Activated CD4-positive, alpha-beta memory T cell treated with anti-CD3 and anti-CD28 coated beads for 36 hours (primary cell): Measurements from ENCODE around the gene GPN3. TPM values are rescaled to one million over a fixed set of nuclear protein-coding genes. Genes with fewer than 3 reads are reported as not detected.
"Not testable (repeated sequence)": the region's sequence is repeated elsewhere in the genome, so short reads cannot be mapped to it uniquely, and the experiment has no call there.

Source experiments
- CTCF ChIA-PET: fragments of 350-600 bp; sonication (Branson Sonifier 250); formaldehyde crosslinking; loops from one replicate; lab custom pipeline; 2021; ENCODE audit warnings: antibody characterized with exemption, inconsistent platforms; lab: Charles Lee
- POLR2A ChIA-PET: fragments of 350-600 bp; sonication (Branson Sonifier 250); formaldehyde crosslinking; loops from one replicate; lab custom pipeline; 2021; ENCODE audit warnings: antibody characterized with exemption; lab: Charles Lee
- DNase-seq: peaks from one replicate; pipeline ENCODE4 v3.0.0-alpha.2; 2020
- H3K27ac Mint-ChIP-seq: one replicate; pipeline ENCODE4 v1.8.0; 2021; ENCODE audit warnings: mixed read lengths
- H3K27me3 Mint-ChIP-seq: one replicate; pipeline ENCODE4 v1.8.0; 2021; ENCODE audit warnings: mixed read lengths
- H3K36me3 Mint-ChIP-seq: one replicate; pipeline ENCODE4 v1.8.0; 2021; ENCODE audit warnings: mixed read lengths
- H3K4me1 Mint-ChIP-seq: one replicate; pipeline ENCODE4 v1.8.0; 2021; ENCODE audit warnings: low read depth, mixed read lengths
- H3K4me3 Mint-ChIP-seq: one replicate; pipeline ENCODE4 v1.8.0; 2021; ENCODE audit warnings: mild to moderate bottlenecking, mixed read lengths
- H3K9me3 Mint-ChIP-seq: one replicate; pipeline ENCODE4 v1.8.0; 2021; ENCODE audit warnings: mixed read lengths
- intact Hi-C: fragments of 100-400 bp; cut with micrococcal nuclease; formaldehyde crosslinking; loops from one replicate; pipeline ENCODE4 v1.15.1; 2023
- total RNA-seq, 2 experiments: library from RNA; stranded (reverse); gene quantifications; one replicate each; pipeline ENCODE4 v1.2.3, GENCODE V29; 2021

The GPN3 gene
- total RNA-seq, 2 experiments from 2014 or later: 62.4 to 68.4 TPM

GRCh38 chr12:110498984-110499706 lies 31.1 kb upstream of the GPN3 start:
- Mint-ChIP-seq H3K36me3 (peaks cover 29% of the 10 kb centered on the region), H3K4me1 (peaks cover 30% of the 10 kb centered on the region), H3K27ac (peak overlapping the region; percentile 58), H3K9me3 (no peaks in the 10 kb centered on the region), H3K4me3 (peak overlapping the region; percentile 17), H3K27me3 (no peaks in the 10 kb centered on the region)
- CTCF ChIA-PET: interaction anchor here (0.6 to 5.3 kb wide), 5 partner anchors 30 to 152 kb away, joined by 3 to 40 read pairs (median 6); partner anchors contain the start of genes FAM216A and GPN3
- DNase-seq: no peak
- POLR2A ChIA-PET: no interaction called here
- intact Hi-C loops: no loop called here

- Mint-ChIP-seq H3K36me3 (peaks cover 3% of the 10 kb centered on the region), H3K4me3 (no peak overlapping the region), H3K27me3 (no peaks in the 10 kb centered on the region), H3K9me3 (no peaks in the 10 kb centered on the region), H3K27ac (no peak overlapping the region), H3K4me1 (peaks cover 4% of the 10 kb centered on the region)
- no peak for DNase-seq
- intact Hi-C loops: no loop called here
- ChIA-PET POLR2A (interaction anchor here (0.6 to 0.7 kb wide), 2 partner anchors 18 to 26 kb away, joined by 4 to 5 read pairs; no protein-coding TSS in a partner anchor), CTCF (interaction anchor here (0.9 to 1.4 kb wide), 2 partner anchors 9 to 125 kb away, joined by 3 to 4 read pairs; no protein-coding TSS in a partner anchor)
Observed at GRCh38 chr12:110475426-110475825, 7.4 kb upstream of the GPN3 start.

DNA sequence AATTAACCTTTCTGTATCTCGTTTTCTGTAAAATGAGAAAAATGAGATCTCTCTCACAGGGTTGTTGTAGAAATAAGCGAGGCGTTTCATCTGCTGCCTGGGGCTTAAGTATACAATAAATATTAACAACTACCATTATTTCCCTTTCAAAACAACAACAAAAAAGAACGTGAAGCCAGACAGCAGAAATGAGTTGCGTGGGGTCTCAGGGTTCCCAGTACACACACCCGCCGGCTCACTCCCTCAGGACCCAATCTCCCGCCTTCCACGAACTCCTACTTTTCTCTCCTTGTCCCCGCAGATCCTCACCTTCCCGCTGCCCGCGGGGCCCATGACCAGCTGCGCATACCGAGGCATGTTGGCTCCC lies 227 bp downstream of the GPN3 start:
- peak overlapping the region; percentile 97 for H3K27ac Mint-ChIP-seq
- ChIA-PET CTCF (interaction anchor here (0.8 to 6.7 kb wide), 18 partner anchors 9 to 622 kb away, joined by 3 to 86 read pairs (median 4); partner anchors contain the start of genes ARPC3, RAD9B, TCTN1 and VPS29), POLR2A (interaction anchor here (0.7 to 2.7 kb wide), 15 partner anchors 15 to 388 kb away, joined by 3 to 33 read pairs (median 7); partner anchors contain the start of genes ARPC3, ATP2A2, IFT81 and PPP1CC)
- intact Hi-C loops: loop anchor here (1.0 to 2.0 kb wide), 5 partner anchors 18 to 273 kb away; partner anchors contain the start of genes ARPC3, PPTC7, RAD9B and VPS29
- H3K36me3 Mint-ChIP-seq: peaks cover 13% of the 10 kb centered on the region
- peak overlapping the region; percentile 98 for H3K4me3 Mint-ChIP-seq
- peaks cover 31% of the 10 kb centered on the region for H3K4me1 Mint-ChIP-seq
- no peaks in the 10 kb centered on the region for H3K9me3 Mint-ChIP-seq
- no peaks in the 10 kb centered on the region for H3K27me3 Mint-ChIP-seq
- DNase-seq: no peak

GRCh38 chr12:110466791-110467190 lies 1.3 kb downstream of the GPN3 start:
- peak overlapping the region; percentile 30 for H3K4me3 Mint-ChIP-seq
- peaks cover 35% of the 10 kb centered on the region for H3K4me1 Mint-ChIP-seq
- intact Hi-C loops: no loop called here
- peaks cover 16% of the 10 kb centered on the region for H3K36me3 Mint-ChIP-seq
- H3K27me3 Mint-ChIP-seq: no peaks in the 10 kb centered on the region
- ChIA-PET POLR2A (no interaction called here), CTCF (interaction anchor here (1.1 to 6.7 kb wide), 4 partner anchors 8 to 134 kb away, joined by 3 to 86 read pairs (median 50); partner anchors contain the start of gene ARPC3)
- H3K27ac Mint-ChIP-seq: no peak overlapping the region
- H3K9me3 Mint-ChIP-seq: no peaks in the 10 kb centered on the region
- DNase-seq: no peak

DNA sequence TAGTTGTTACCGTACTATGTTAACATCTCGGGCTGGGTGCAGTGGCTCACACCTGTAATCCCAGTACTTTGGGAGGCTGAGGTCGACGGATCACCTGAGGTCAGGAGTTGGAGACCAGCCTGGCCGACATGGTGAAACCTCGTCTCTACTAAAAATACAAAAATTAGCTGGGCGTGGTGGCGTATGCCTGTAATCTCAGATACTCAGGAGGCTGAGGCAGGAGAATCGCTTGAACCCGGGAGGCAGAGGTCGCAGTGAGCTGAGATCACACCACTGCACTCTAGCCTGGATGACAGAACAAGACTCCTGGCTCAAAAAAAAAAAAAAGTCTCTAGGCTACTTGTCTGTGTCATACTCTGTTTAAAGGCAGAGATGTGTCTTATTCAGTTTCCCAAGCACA lies 2.3 kb downstream of the GPN3 start:
- Mint-ChIP-seq H3K4me1 (peaks cover 35% of the 10 kb centered on the region), H3K36me3 (peaks cover 13% of the 10 kb centered on the region)
- intact Hi-C loops: not testable (repeated sequence)

DNA sequence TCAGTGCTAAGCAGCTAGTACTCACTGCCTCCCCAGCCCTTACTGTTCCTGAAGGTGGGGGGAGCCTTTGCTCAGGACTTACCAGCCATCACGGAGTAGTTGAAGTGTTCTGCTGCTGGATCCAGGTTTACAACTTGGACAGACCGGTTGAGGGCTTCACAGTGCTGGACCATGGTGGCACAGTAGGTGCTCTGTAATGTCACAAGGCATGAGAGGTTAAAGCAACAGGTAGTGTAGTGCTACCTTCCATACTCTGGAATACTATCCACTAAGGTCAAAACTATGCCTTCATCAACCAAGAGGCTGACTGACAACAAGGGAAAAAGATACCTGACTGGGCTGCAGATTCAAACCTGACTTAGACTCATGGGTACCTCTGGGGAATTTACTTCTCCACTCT lies 3.0 kb downstream of the GPN3 start:
- ChIA-PET CTCF (interaction anchor here (5.7 kb wide), 1 partner anchor 16 kb away, joined by 79 read pairs; the partner anchor contains the start of gene ARPC3), POLR2A (no interaction called here)
- Mint-ChIP-seq H3K4me3 (no peak overlapping the region), H3K27me3 (no peaks in the 10 kb centered on the region), H3K27ac (no peak overlapping the region), H3K9me3 (no peaks in the 10 kb centered on the region), H3K4me1 (peaks cover 32% of the 10 kb centered on the region), H3K36me3 (peaks cover 13% of the 10 kb centered on the region)
- intact Hi-C loops: no loop called here
- no peak for DNase-seq

More for the DNA sequence above, 2.3 kb downstream of the GPN3 start:
- DNase-seq, POLR2A ChIA-PET, H3K27ac Mint-ChIP-seq, H3K27me3 Mint-ChIP-seq, H3K9me3 Mint-ChIP-seq, H3K4me3 Mint-ChIP-seq: not testable (repeated sequence)
- CTCF ChIA-PET: interaction anchor here (1.1 to 5.7 kb wide), 2 partner anchors 9 to 17 kb away, joined by 3 to 79 read pairs; partner anchors contain the start of gene ARPC3

DNA sequence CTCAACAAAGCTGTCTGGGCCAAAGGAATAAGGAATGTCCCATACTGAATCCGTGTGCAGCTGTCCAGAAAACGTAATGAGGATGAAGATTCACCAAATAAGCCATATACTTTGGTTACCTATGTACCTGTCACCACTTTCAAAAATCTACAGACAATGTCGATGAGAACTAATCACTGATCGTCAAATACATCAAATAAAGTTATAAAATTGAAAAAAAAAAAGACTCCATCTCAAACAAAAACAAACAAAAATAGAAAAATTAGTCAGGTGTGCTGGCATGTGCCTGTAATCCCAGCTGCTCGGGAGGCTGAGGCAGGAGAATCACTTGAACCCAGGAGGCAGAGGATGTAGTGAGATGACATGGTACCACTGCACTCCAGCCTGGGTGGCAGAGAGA lies 6.9 kb downstream of the GPN3 start:
- intact Hi-C loops, CTCF ChIA-PET: not testable (repeated sequence)

GRCh38 chr12:110458756-110459155 lies 9.3 kb downstream of the GPN3 start:
- no peaks in the 10 kb centered on the region for H3K9me3 Mint-ChIP-seq
- ChIA-PET CTCF (interaction anchor here (1.3 to 1.4 kb wide), 3 partner anchors 8 to 28 kb away, joined by 3 to 5 read pairs (median 4); partner anchors contain the start of genes ARPC3 and GPN3), POLR2A (interaction anchor here (0.9 kb wide), 1 partner anchor 42 kb away, joined by 3 read pairs; no protein-coding TSS in a partner anchor)
- DNase-seq: no peak
- H3K4me3 Mint-ChIP-seq: no peak overlapping the region
- intact Hi-C loops: no loop called here
- peaks cover 23% of the 10 kb centered on the region for H3K36me3 Mint-ChIP-seq
- no peaks in the 10 kb centered on the region for H3K27me3 Mint-ChIP-seq
- peaks cover 6% of the 10 kb centered on the region for H3K4me1 Mint-ChIP-seq
- H3K27ac Mint-ChIP-seq: no peak overlapping the region

More for the DNA sequence above, 6.9 kb downstream of the GPN3 start:
- DNase-seq, H3K4me3 Mint-ChIP-seq, H3K27me3 Mint-ChIP-seq, H3K27ac Mint-ChIP-seq, H3K9me3 Mint-ChIP-seq, POLR2A ChIA-PET: not testable (repeated sequence)
- Mint-ChIP-seq H3K4me1 (peaks cover 11% of the 10 kb centered on the region), H3K36me3 (peaks cover 22% of the 10 kb centered on the region)

DNA sequence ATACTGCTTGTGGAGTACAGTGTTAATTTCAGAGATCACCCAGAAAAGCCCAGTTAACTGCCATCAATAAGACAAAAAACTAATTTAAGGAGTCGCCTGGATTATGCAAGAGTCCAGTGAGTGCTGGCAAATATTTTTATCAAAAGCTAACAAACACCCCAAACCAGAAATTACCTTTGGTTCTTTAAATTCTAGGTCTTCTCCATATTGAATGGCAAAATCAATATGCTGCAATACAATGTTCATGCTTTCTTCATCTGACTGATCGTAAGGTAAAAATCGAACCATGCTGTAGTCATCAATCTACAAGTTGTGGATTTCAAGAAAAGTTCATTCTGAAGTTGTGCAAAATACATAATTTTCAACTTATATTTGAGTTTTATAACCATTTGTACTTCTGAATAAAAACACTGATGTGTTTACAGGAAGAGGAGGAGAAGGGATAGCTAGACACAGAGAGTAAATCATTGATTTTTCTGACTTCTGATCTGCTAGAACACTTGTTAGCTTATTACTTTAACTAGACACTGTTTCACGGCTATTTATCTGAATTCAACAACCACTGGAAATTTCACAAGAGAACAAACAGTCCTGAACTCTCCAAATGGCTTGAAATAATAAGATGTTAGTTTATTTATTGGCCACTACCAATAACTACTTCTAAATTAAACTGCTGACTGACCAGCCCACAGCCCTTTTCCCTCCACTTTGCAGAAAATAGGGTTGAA lies 14.3 kb downstream of the GPN3 start:
- H3K36me3 Mint-ChIP-seq: peaks cover 34% of the 10 kb centered on the region
- no peak for DNase-seq
- H3K27me3 Mint-ChIP-seq: no peaks in the 10 kb centered on the region
- intact Hi-C loops: loop anchor here (5.0 kb wide), 1 partner anchor 244 kb away; no protein-coding TSS in a partner anchor
- CTCF ChIA-PET: interaction anchor here (1.0 to 8.2 kb wide), 3 partner anchors 15 to 148 kb away, joined by 4 to 85 read pairs (median 5); partner anchors contain the start of genes FAM216A and GPN3
- H3K27ac Mint-ChIP-seq: no peak overlapping the region
- H3K4me1 Mint-ChIP-seq: peaks cover 12% of the 10 kb centered on the region
- POLR2A ChIA-PET: interaction anchor here (0.6 to 2.5 kb wide), 2 partner anchors 15 to 509 kb away, joined by 3 to 10 read pairs; partner anchors contain the start of genes FAM216A and GPN3
- H3K4me3 Mint-ChIP-seq: no peak overlapping the region
- H3K9me3 Mint-ChIP-seq: no peaks in the 10 kb centered on the region

DNA sequence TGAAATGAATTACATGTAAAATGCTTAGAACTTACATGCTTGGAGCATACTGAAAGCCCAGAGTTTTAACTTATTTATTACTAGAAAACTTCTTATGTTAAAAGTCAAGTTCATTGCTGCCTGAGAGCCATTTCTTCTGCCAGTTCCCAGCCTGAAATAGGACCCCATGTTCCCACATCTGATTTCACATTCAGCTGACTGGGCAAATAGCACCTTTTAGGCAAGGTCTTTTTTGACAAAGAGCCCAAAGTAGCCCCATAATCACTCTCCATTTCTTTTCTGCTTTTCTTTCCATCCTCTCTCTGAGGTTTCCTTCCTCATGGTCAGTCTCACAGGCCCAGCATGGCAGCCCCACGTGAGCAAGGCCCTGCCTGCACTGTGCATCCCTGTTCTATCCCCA lies 16.8 kb downstream of the GPN3 start:
- H3K27ac Mint-ChIP-seq: peak overlapping the region; percentile 99
- H3K27me3 Mint-ChIP-seq: no peaks in the 10 kb centered on the region
- peaks cover 30% of the 10 kb centered on the region for H3K4me1 Mint-ChIP-seq
- intact Hi-C loops: loop anchor here (5.0 kb wide), 1 partner anchor 246 kb away; no protein-coding TSS in a partner anchor
- POLR2A ChIA-PET: interaction anchor here (2.1 kb wide), 1 partner anchor 51 kb away, joined by 11 read pairs; the partner anchor contains the start of genes RAD9B and VPS29
- CTCF ChIA-PET: interaction anchor here (1.5 to 8.2 kb wide), 6 partner anchors 16 to 436 kb away, joined by 4 to 85 read pairs (median 18); partner anchors contain the start of genes FAM216A, GPN3, RAD9B and VPS29
- H3K9me3 Mint-ChIP-seq: no peaks in the 10 kb centered on the region
- no peak for DNase-seq
- peaks cover 39% of the 10 kb centered on the region for H3K36me3 Mint-ChIP-seq
- H3K4me3 Mint-ChIP-seq: peak overlapping the region; percentile 100
